HAP-1 (cell line): ENCODE results near the gene TMBIM4.

Experiments used
- DNase-seq, 2 experiments: peaks; one replicate each; pipeline ENCODE4 v3.0.0-alpha.2; 2016 to 2020; ENCODE audit warnings: low spot score in 2 of 2
- H3K27me3 ChIP-seq: fragments of 250-450 bp; sonication (Bioruptor Pico); 2 replicates; pipeline ENCODE4 v1.5.1; 2020; ENCODE audit warnings: low read depth, mild to moderate bottlenecking, moderate library complexity
- H3K36me3 ChIP-seq: fragments of 250-450 bp; sonication (Bioruptor Pico); replicated peaks from 2 replicates; pipeline ENCODE4 v1.5.1; 2020; ENCODE audit warnings: mild to moderate bottlenecking
- H3K4me1 ChIP-seq: fragments of 250-450 bp; sonication (Bioruptor Pico); 2 replicates; pipeline ENCODE4 v1.5.1; 2020; ENCODE audit warnings: mild to moderate bottlenecking
- H3K4me3 ChIP-seq: fragments of 250-450 bp; sonication (Bioruptor Pico); 2 replicates; pipeline ENCODE4 v1.5.1; 2020; ENCODE audit warnings: mild to moderate bottlenecking, moderate library complexity
- H3K9me3 ChIP-seq: fragments of 250-450 bp; sonication (Bioruptor Pico); 2 replicates; pipeline ENCODE4 v1.5.1; 2020; ENCODE audit warnings: mild to moderate bottlenecking, moderate library complexity
- in situ Hi-C: fragments of 300-500 bp; cut with MboI; formaldehyde crosslinking; loops from 3 replicates; pipeline ENCODE4 v1.14.3; 2020; ENCODE audit warnings: low sequenced_read_pairs, inconsistent platforms, mixed read lengths

The TMBIM4 gene

DNA sequence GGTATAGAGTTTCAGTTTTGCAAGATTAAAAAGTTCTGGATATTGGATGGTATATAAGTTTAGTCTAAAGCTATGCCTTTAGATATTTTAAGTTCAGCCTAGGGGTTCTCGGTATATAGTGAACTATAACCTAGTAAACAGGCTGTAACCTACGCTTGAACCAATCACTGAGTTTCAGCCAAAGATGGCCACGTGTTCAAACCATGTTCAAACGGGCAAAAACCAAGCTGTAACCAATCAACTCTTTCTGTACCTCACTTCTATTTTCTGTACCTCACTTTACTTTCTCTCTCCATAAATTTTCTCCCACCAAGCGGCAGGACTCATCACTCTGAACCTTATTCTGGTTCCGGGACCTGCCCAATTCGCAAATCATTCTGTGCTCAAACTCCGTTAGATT lies 1.4 kb downstream of the TMBIM4 start:
- DNase-seq = no peak
- peaks cover 7% of the 10 kb centered on the region for H3K4me1 ChIP-seq
- no peaks in the 10 kb centered on the region for H3K27me3 ChIP-seq
- peaks cover 2% of the 10 kb centered on the region for H3K9me3 ChIP-seq
- in situ Hi-C loops = loop anchor here (25.0 kb wide), 1 partner anchor 244 kb away; no protein-coding TSS in a partner anchor
- peaks cover 3% of the 10 kb centered on the region; the same call in 1 of the 2 replicates for H3K36me3 ChIP-seq
- H3K4me3 ChIP-seq = peak overlapping the region; percentile 71

GRCh38 chr12:66166561-66166960 lies 3.2 kb downstream of the TMBIM4 start:
- H3K9me3 ChIP-seq = peaks cover 2% of the 10 kb centered on the region
- no peak overlapping the region for H3K4me3 ChIP-seq
- in situ Hi-C loops = loop anchor here (25.0 kb wide), 1 partner anchor 246 kb away; no protein-coding TSS in a partner anchor
- H3K27me3 ChIP-seq = no peaks in the 10 kb centered on the region
- H3K36me3 ChIP-seq = peaks cover 3% of the 10 kb centered on the region; the same call in 1 of the 2 replicates
- H3K4me1 ChIP-seq = peaks cover 7% of the 10 kb centered on the region
- DNase-seq = no peak

DNA sequence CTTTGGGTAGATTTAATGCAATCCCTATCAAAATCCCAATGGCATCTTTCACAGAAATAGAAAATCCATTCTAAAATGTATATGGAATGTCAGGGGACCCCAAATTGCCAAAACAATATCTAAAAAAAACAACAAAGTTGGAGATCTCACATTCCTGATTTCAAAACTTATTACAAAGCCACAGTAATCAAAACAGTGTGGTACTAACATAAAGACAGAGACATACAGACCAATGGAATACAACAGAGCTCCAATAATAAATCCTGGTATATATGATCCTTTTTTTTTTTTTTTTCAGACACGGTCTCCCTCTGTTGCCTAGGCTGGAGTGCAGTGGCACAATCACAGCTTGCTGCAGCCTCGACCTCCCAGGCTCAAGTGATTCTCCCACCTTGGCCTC lies 4.7 kb downstream of the TMBIM4 start:
- Histone ChIP-seq H3K36me3 (peaks cover 3% of the 10 kb centered on the region; the same call in 1 of the 2 replicates), H3K4me3 (no peak overlapping the region), H3K9me3 (peaks cover 2% of the 10 kb centered on the region), H3K27me3 (no peaks in the 10 kb centered on the region), H3K4me1 (peaks cover 7% of the 10 kb centered on the region)
- DNase-seq = no peak
- in situ Hi-C loops = loop anchor here (25.0 kb wide), 1 partner anchor 247 kb away; no protein-coding TSS in a partner anchor

DNA sequence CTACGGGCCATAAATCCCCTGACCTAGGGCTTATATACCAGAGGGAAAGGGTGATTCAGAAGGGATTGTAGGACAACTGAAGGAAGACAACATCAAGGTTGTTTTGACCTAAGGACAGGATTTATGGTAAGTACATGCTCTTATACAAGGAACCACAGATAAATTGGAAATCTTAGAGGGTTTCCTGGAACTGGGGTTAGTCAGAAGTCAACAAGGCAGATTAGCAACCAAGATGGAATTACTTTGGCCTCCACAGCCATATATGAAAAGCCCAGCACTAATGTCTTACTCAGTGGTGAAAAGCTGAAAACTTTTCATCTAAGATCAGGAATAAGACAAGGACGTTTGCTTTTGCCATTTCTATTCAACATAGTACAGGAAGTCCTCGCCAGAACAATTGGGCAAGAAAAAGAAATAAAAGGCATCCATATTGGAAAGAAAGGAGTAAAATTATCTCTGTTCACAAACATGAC lies 5.4 kb downstream of the TMBIM4 start:
- DNase-seq = no peak
- in situ Hi-C loops = loop anchor here (25.0 kb wide), 1 partner anchor 248 kb away; no protein-coding TSS in a partner anchor
- Histone ChIP-seq H3K4me3 (no peak overlapping the region), H3K36me3 (peaks cover 3% of the 10 kb centered on the region; the same call in 1 of the 2 replicates), H3K4me1 (peaks cover 7% of the 10 kb centered on the region), H3K9me3 (peaks cover 2% of the 10 kb centered on the region), H3K27me3 (no peaks in the 10 kb centered on the region)

- Histone ChIP-seq H3K36me3 (peaks cover 3% of the 10 kb centered on the region; the same call in 1 of the 2 replicates), H3K9me3 (peaks cover 2% of the 10 kb centered on the region; the same call in 1 of the 2 replicates), H3K4me3 (no peak overlapping the region), H3K4me1 (peaks cover under 1% of the 10 kb centered on the region; the same call in 1 of the 2 replicates), H3K27me3 (no peaks in the 10 kb centered on the region)
- DNase-seq = no peak
- in situ Hi-C loops = loop anchor here (25.0 kb wide), 1 partner anchor 249 kb away; no protein-coding TSS in a partner anchor
Measured at GRCh38 chr12:66163289-66163688, 6.5 kb downstream of the TMBIM4 start.

DNA sequence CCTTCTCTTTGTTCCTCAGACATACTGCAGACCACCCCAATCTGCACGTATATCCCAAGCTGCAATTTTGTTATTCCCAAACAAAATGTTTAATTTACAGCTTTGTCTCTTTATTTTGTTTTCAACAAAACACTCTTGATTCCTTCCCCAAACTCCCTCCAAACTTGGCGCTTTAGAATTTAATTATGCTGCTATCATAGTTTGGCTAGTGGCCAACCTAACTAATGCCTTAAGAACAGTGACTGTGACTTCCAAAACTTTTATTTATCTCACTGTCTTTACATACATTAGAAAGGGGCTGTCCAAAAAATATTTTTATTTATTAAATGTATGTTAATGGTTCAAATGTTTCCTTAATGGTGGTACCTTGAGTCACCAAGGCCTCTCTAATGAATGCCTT lies 7.1 kb downstream of the TMBIM4 start:
- peaks cover 2% of the 10 kb centered on the region; the same call in 1 of the 2 replicates for H3K9me3 ChIP-seq

GRCh38 chr12:66160704-66161103 lies 9.1 kb downstream of the TMBIM4 start:
- no peaks in the 10 kb centered on the region for H3K4me1 ChIP-seq
- no peak for DNase-seq
- no peaks in the 10 kb centered on the region for H3K36me3 ChIP-seq
- H3K27me3 ChIP-seq = no peaks in the 10 kb centered on the region
- H3K4me3 ChIP-seq = no peak overlapping the region
- in situ Hi-C loops = loop anchor here (25.0 kb wide), 1 partner anchor 252 kb away; no protein-coding TSS in a partner anchor
- peaks cover 2% of the 10 kb centered on the region; the same call in 1 of the 2 replicates for H3K9me3 ChIP-seq

More for the DNA sequence above, 7.1 kb downstream of the TMBIM4 start:
- no peak overlapping the region for H3K4me3 ChIP-seq
- peaks cover 3% of the 10 kb centered on the region; the same call in 1 of the 2 replicates for H3K36me3 ChIP-seq
- no peak for DNase-seq
- no peaks in the 10 kb centered on the region for H3K27me3 ChIP-seq
- in situ Hi-C loops = loop anchor here (25.0 kb wide), 1 partner anchor 250 kb away; no protein-coding TSS in a partner anchor
- H3K4me1 ChIP-seq = no peaks in the 10 kb centered on the region

GRCh38 chr12:66159123-66159522 lies 10.7 kb downstream of the TMBIM4 start:
- H3K4me1 ChIP-seq = no peaks in the 10 kb centered on the region
- no peaks in the 10 kb centered on the region for H3K36me3 ChIP-seq
- no peaks in the 10 kb centered on the region for H3K9me3 ChIP-seq
- H3K4me3 ChIP-seq = no peak overlapping the region
- no peaks in the 10 kb centered on the region for H3K27me3 ChIP-seq
- in situ Hi-C loops = loop anchor here (25.0 kb wide), 1 partner anchor 253 kb away; no protein-coding TSS in a partner anchor
- no peak for DNase-seq

DNA sequence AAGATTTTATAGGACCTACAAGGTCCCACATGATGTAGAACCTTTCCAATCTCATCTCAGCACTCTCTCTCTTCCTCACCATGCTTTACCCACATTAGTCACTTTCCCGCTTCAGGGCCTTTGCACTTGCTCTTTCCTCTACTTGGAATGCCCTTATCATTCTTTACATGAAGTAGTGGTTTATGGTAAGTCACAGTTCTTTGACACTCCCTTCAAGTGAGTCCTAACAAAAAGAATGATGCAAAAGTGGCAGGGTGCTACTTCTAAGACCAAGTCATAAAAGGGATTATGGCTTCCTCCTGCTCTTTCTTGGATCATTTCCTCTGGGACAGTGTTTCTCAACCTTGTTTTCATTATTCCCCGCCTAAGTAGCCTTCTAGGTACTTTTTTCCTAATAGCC lies 13.1 kb downstream of the TMBIM4 start:
- H3K9me3 ChIP-seq = no peaks in the 10 kb centered on the region
- in situ Hi-C loops = loop anchor here (25.0 kb wide), 1 partner anchor 256 kb away; no protein-coding TSS in a partner anchor
- no peaks in the 10 kb centered on the region for H3K4me1 ChIP-seq
- DNase-seq = no peak
- H3K4me3 ChIP-seq = no peak overlapping the region
- H3K27me3 ChIP-seq = no peaks in the 10 kb centered on the region
- H3K36me3 ChIP-seq = no peaks in the 10 kb centered on the region

GRCh38 chr12:66154776-66155175 lies 15.0 kb downstream of the TMBIM4 start:
- Histone ChIP-seq H3K36me3 (no peaks in the 10 kb centered on the region), H3K9me3 (no peaks in the 10 kb centered on the region), H3K27me3 (no peaks in the 10 kb centered on the region), H3K4me1 (no peaks in the 10 kb centered on the region), H3K4me3 (no peak overlapping the region)
- no peak for DNase-seq
- in situ Hi-C loops = loop anchor here (25.0 kb wide), 1 partner anchor 258 kb away; no protein-coding TSS in a partner anchor

DNA sequence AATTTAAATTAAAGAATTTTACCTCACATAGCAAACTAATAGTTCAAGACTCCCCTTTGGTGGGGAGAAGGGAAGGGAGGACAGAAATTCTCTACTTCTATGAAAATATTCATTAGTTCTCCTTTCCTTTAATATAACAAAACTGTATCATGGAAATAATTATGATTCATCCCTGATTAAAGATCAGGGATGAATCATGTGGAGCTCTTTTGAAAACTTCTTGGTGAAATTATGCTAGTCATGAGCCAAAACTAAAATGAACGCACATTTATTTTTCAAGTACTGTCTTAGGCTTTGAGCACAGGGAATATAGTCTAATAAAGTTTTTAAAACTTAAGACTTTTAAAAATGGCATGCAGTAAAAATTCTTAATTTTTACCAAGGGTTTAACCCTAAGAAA lies 17.1 kb downstream of the TMBIM4 start:
- no peaks in the 10 kb centered on the region for H3K27me3 ChIP-seq
- in situ Hi-C loops = loop anchor here (25.0 kb wide), 1 partner anchor 260 kb away; no protein-coding TSS in a partner anchor

GRCh38 chr12:66149702-66150398 lies 19.9 kb downstream of the TMBIM4 start:
- Histone ChIP-seq H3K36me3 (no peaks in the 10 kb centered on the region), H3K4me1 (no peaks in the 10 kb centered on the region), H3K9me3 (no peaks in the 10 kb centered on the region), H3K4me3 (no peak overlapping the region), H3K27me3 (no peaks in the 10 kb centered on the region)
- in situ Hi-C loops = loop anchor here (25.0 kb wide), 1 partner anchor 262 kb away; no protein-coding TSS in a partner anchor
- no peak for DNase-seq

More for the DNA sequence above, 17.1 kb downstream of the TMBIM4 start:
- no peaks in the 10 kb centered on the region for H3K9me3 ChIP-seq
- no peak for DNase-seq
- no peaks in the 10 kb centered on the region for H3K4me1 ChIP-seq
- no peak overlapping the region for H3K4me3 ChIP-seq
- no peaks in the 10 kb centered on the region for H3K36me3 ChIP-seq

DNA sequence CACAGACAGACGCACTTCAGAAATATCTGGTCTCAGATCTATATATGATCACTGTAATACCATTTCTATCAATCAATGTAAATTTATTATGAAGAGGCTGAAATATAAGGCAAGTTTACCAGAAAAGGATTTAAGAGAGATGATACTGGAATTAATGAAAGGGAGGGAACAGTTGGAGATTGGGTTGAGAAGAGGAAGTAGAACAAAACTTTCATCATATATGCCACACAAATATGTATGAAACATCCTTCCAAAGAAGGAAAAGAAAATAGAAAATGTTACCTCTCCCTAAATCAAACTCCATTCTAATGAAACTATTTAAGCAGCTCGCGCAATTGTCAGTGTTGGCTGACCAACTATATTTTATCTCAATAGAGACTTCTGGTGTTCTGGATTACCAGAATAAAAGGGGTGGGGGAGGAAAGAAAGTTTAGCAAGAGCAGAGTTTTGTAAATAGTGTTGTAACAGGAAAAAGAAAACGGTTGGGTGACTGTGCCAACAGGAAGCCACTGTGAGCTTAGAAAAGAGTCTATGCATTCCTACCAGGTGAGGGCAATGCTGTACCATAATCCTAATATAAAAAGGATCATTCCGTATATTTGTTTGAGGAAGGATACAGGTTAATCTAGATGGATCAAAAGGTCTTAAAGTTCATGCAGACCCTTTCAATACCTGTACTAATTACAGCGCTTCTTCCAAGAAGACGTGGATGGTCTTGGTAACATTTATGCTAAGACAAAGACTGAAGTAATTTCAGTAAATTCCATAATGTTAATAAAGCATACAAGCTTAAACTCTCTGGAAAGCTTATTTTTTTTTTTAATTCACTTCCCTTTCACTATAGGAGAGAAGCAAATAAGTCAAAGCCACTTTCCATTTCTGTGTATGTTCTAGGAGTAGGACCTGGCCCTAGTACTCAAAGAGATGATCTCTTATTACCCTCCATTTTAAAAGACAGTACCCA lies 24.7 kb downstream of the TMBIM4 start:
- Histone ChIP-seq H3K4me3 (no peak overlapping the region), H3K4me1 (no peaks in the 10 kb centered on the region), H3K27me3 (no peaks in the 10 kb centered on the region), H3K36me3 (no peaks in the 10 kb centered on the region), H3K9me3 (peaks cover 4% of the 10 kb centered on the region)
- DNase-seq = peak; percentile 22 to 28
- in situ Hi-C loops = no loop called here
